GM12865 (cell line): ENCODE data around the gene AAMP.

ENCODE experiments used
- DNase-seq: peaks from one replicate; pipeline ENCODE4 v3.0.0; 2010; ENCODE audit warnings: low read depth
- H3K4me3 ChIP-seq: 2 replicates; pipeline ENCODE4 v1.5.1; 2011; ENCODE audit warnings: mild to moderate bottlenecking, low read depth, low read length, control low read depth
- CTCF ChIP-seq: IDR thresholded peaks from 2 replicates; pipeline ENCODE4 v1.5.1; 2011; ENCODE audit warnings: low read length, control low read depth, low read depth, inconsistent platforms; ENCODE audit not compliant: insufficient read depth; ENCODE audit errors: missing control alignments

AAMP gene

GRCh38 chr2:218244665-218245064 lies 25.3 kb downstream of the AAMP start:
- no peak overlapping the region for H3K4me3 ChIP-seq
- no peak for DNase-seq
- TF ChIP-seq CTCF = no peak

- no peak for TF ChIP-seq CTCF
- H3K4me3 ChIP-seq = no peak overlapping the region
Measured at GRCh38 chr2:218244204-218244603, 25.7 kb downstream of the AAMP start.

GRCh38 chr2:218238887-218239286 lies 31.1 kb downstream of the AAMP start:
- DNase-seq = no peak
- no peak overlapping the region for H3K4me3 ChIP-seq
- TF ChIP-seq CTCF = no peak

More at GRCh38 chr2:218244204-218244603, 25.7 kb downstream of the AAMP start:
- DNase-seq = no peak

- TF ChIP-seq CTCF = no peak
- DNase-seq = no peak
- H3K4me3 ChIP-seq = no peak overlapping the region
Measured at GRCh38 chr2:218236829-218237228, 33.1 kb downstream of the AAMP start.

GRCh38 chr2:218235017-218235416 lies 34.9 kb downstream of the AAMP start:
- TF ChIP-seq CTCF = no peak
- no peak for DNase-seq
- no peak overlapping the region for H3K4me3 ChIP-seq

- no peak for DNase-seq
- H3K4me3 ChIP-seq = no peak overlapping the region
- no peak for TF ChIP-seq CTCF
Measured at GRCh38 chr2:218234521-218234920, 35.4 kb downstream of the AAMP start.

- no peak for DNase-seq
- H3K4me3 ChIP-seq = no peak overlapping the region
- TF ChIP-seq CTCF = no peak
Measured at GRCh38 chr2:218233543-218233942, 36.4 kb downstream of the AAMP start.
